ENCODE data around the gene OR5H6. TPM values are rescaled to one million over a fixed set of nuclear protein-coding genes. Genes with fewer than 3 reads are reported as not detected.

The OR5H6 gene
- total and polyA plus RNA-seq, 2 of the 13 experiments (the other 11 are each of a cell fraction or from before 2014, with no cell fraction given): not detected

GRCh38 chr3:98242155-98242554, 21.9 kb upstream of the OR5H6 start:
- H3K4me2 ChIP-seq (ENCODE audit: low read depth, low read length): no peak overlapping the region
- ChIA-PET CTCF (ENCODE audit: low intra/inter-chr PET ratio, low total read pairs) (no interaction called here), POLR2A (no interaction called here)
- no peaks in the 10 kb centered on the region for H3K79me2 ChIP-seq (ENCODE audit: insufficient read depth, low read length)
- TF ChIP-seq ZNF850 (CRISPR knock-in tag; conservative IDR thresholded peaks at IDR 0.05): no peak
- no peak for TF ChIP-seq SP4 (CRISPR knock-in tag; IDR thresholded peaks at IDR 0.05)
- TF ChIP-seq DNMT3B (CRISPR knock-in tag; conservative IDR thresholded peaks at IDR 0.05): no peak
- no peak for TF ChIP-seq ERF (CRISPR knock-in tag; IDR thresholded peaks at IDR 0.05)
- no peak for TF ChIP-seq ZNF550 (CRISPR knock-in tag; IDR thresholded peaks at IDR 0.05; ENCODE audit: borderline replicate concordance)
- no peak for TF ChIP-seq ZSCAN22 (CRISPR knock-in tag; IDR thresholded peaks at IDR 0.05)
- no peak for TF ChIP-seq MZF1 (CRISPR knock-in tag; IDR thresholded peaks at IDR 0.05; ENCODE audit: borderline replicate concordance)
- TF ChIP-seq ZNF737 (CRISPR knock-in tag; IDR thresholded peaks at IDR 0.05; ENCODE audit: borderline replicate concordance): no peak
- no peak for TF ChIP-seq ZFP36 (IDR thresholded peaks at IDR 0.05; ENCODE audit: borderline replicate concordance, low read depth, low read length, partially characterized antibody)
- no peak for TF ChIP-seq SSRP1 (CRISPR knock-in tag; IDR thresholded peaks at IDR 0.05)
- no peak for TF ChIP-seq CBX5 (CRISPR knock-in tag; IDR thresholded peaks at IDR 0.05; ENCODE audit: borderline replicate concordance)
- no peak for TF ChIP-seq ZFP82 (CRISPR knock-in tag; IDR thresholded peaks at IDR 0.05; ENCODE audit: borderline replicate concordance)
- TF ChIP-seq ZGPAT (CRISPR knock-in tag; IDR thresholded peaks at IDR 0.05): no peak
- TF ChIP-seq ZNF576 (CRISPR knock-in tag; IDR thresholded peaks at IDR 0.05): no peak
- in situ Hi-C loops (cut with HindIII; ENCODE audit: extremely low pct_ligation_motif_present, low pct_unique_long_range_greater_than_20kb) (no loop called here), intact Hi-C loops (cut with micrococcal nuclease; ENCODE audit: unreplicated experiment) (no loop called here)
- H3K4me3 ChIP-seq (replicated peaks in 1 of 3; ENCODE audit: insufficient read depth in 1 of 3, low read depth in 2 of 3, low read length in 3 of 3): no peak overlapping the region
- no peak for DNase-seq (ENCODE audit: low spot score)
- no peak overlapping the region for H2AFZ ChIP-seq (ENCODE audit: low read length)
- 0% methylated on average over 1 of the region's 1 CpG for WGBS (ENCODE audit: low lambda C conversion rate)
- peaks cover 9% of the 10 kb centered on the region for H3K4me1 ChIP-seq (ENCODE audit: insufficient read depth, low read length)
- no peak overlapping the region for H3K9ac ChIP-seq (ENCODE audit: insufficient read depth, low read depth, low read length)
- no peaks in the 10 kb centered on the region for H3K36me3 ChIP-seq (replicated peaks in 1 of 2; ENCODE audit: control insufficient read depth in 1 of 2, insufficient read depth in 2 of 2, low read length in 2 of 2)
- no peak for FAIRE-seq
- H3K27ac ChIP-seq (ENCODE audit: extremely low read length, insufficient read depth, low read length): no peak overlapping the region
- ATAC-seq: no peak
- no TSS peak for BruUV-seq (replicated peaks)
- no peaks in the 10 kb centered on the region for H3K27me3 ChIP-seq (ENCODE audit: control insufficient read depth in 1 of 2, insufficient read depth in 2 of 2, low read length in 2 of 2)
- no peaks in the 10 kb centered on the region for H3K9me3 ChIP-seq (ENCODE audit: low read length)
- no peaks in the 10 kb centered on the region for H4K20me1 ChIP-seq (ENCODE audit: insufficient read depth, low read length)

Data from HepG2 (cell line).